Measurements from ENCODE around the gene PSMB7. TPM values are rescaled to one million over a fixed set of nuclear protein-coding genes. Genes with fewer than 3 reads are reported as not detected.

PSMB7 gene
- total RNA-seq, 1 experiment from 2014 or later = 264 TPM

- Mint-ChIP-seq H3K36me3 (ENCODE audit: insufficient read depth, unreplicated experiment) (peaks cover 37% of the 10 kb centered on the region), H3K27me3 (ENCODE audit: insufficient read depth, unreplicated experiment) (no peaks in the 10 kb centered on the region), H3K27ac (ENCODE audit: low read depth, unreplicated experiment) (no peak overlapping the region), H3K9me3 (ENCODE audit: unreplicated experiment) (no peaks in the 10 kb centered on the region), H3K4me1 (ENCODE audit: insufficient read depth, unreplicated experiment) (no peaks in the 10 kb centered on the region), H3K4me3 (ENCODE audit: unreplicated experiment) (no peak overlapping the region)
- POLR2A ChIA-PET = no interaction called here
- intact Hi-C loops (cut with micrococcal nuclease) = no loop called here
- no peak for DNase-seq (ENCODE audit: unreplicated experiment)
- CTCF ChIA-PET = no interaction called here
- TF ChIP-seq, protein P1, sequence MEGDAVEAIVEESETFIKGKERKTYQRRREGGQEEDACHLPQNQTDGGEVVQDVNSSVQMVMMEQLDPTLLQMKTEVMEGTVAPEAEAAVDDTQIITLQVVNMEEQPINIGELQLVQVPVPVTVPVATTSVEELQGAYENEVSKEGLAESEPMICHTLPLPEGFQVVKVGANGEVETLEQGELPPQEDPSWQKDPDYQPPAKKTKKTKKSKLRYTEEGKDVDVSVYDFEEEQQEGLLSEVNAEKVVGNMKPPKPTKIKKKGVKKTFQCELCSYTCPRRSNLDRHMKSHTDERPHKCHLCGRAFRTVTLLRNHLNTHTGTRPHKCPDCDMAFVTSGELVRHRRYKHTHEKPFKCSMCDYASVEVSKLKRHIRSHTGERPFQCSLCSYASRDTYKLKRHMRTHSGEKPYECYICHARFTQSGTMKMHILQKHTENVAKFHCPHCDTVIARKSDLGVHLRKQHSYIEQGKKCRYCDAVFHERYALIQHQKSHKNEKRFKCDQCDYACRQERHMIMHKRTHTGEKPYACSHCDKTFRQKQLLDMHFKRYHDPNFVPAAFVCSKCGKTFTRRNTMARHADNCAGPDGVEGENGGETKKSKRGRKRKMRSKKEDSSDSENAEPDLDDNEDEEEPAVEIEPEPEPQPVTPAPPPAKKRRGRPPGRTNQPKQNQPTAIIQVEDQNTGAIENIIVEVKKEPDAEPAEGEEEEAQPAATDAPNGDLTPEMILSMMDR (IDR thresholded peaks at IDR 0.05; ENCODE audit: unreplicated experiment) = no peak
- no TSS peak for BruUV-seq (replicated peaks)
Measured at GRCh38 chr9:124334568-124335319, 80.5 kb downstream of the PSMB7 start.

DNA sequence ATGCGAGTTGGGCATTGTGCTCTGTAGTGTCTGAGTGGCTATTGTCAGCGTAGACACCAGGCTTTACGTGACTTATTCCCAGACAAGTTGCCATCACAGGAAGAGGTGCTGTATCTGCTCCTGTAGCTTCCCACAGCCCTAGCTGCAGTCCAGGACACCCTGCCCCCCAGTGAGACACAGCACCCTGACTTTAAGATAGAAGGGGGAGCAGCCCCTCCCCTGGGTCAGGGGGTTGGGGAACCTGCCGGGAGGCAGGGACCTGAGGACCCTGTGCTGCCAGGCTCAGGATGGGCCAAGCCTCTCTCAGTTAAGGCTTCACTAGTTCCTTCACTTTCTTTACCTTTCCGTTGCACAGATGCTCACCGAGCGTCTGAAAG, 82.1 kb downstream of the PSMB7 start:
- no TSS peak for BruUV-seq (replicated peaks)
- CTCF ChIA-PET = no interaction called here
- no peaks in the 10 kb centered on the region for H3K9me3 Mint-ChIP-seq (ENCODE audit: unreplicated experiment)

DNA sequence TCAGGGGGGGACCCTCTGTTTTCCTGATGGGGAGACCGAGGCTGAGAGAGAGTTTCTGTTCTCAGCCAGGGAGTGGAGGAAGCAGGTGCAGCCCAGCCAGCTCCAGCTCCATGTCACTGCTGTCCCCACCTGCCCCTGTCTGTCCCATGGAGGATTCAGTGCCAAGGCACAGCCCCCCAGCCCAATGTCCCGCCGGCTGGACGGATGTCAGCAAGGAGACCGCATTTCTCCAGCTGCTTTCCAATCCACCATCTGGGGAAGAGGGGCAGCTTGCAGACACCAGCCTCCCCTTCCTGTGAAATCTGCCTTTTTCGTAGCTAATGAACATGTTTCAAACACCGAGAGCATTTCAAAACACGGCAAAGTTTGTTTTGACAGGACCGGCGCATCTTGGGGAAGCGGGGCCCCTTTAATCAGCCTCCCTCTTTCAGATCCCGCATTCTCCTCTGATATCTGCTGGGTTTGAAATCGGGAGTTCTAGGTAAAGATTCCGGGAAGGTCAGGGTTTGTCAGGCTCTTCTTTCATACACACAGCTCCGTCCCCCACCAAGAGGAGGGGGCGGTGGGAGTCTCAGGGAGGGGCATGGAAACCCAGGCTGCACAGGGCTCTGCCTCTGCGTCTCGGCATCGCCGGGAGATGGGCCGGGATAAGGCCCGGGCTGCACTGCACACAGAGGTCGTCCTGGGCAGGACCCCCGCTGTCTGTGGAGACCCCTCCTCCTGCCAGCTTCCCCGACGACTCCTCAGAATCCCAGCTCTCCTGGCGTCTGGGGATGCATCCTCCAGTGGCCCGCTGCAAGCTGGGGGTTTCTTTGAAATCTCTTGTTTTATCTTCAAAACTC, 82.7 kb downstream of the PSMB7 start:
- Mint-ChIP-seq H3K27me3 (ENCODE audit: insufficient read depth, unreplicated experiment) (no peaks in the 10 kb centered on the region), H3K9me3 (ENCODE audit: unreplicated experiment) (no peaks in the 10 kb centered on the region), H3K4me3 (ENCODE audit: unreplicated experiment) (no peak overlapping the region), H3K36me3 (ENCODE audit: insufficient read depth, unreplicated experiment) (peaks cover 37% of the 10 kb centered on the region), H3K27ac (ENCODE audit: low read depth, unreplicated experiment) (no peak overlapping the region), H3K4me1 (ENCODE audit: insufficient read depth, unreplicated experiment) (no peaks in the 10 kb centered on the region)
- ChIA-PET CTCF (interaction anchor here (0.6 kb wide), 2 partner anchors 10 to 805 kb away, joined by 4 read pairs; no protein-coding TSS in a partner anchor), POLR2A (interaction anchor here (0.8 kb wide), 1 partner anchor 9 kb away, joined by 3 read pairs; no protein-coding TSS in a partner anchor)
- TF ChIP-seq, protein P1 (IDR thresholded peaks at IDR 0.05; ENCODE audit: unreplicated experiment) = no peak
- intact Hi-C loops (cut with micrococcal nuclease) = no loop called here
- no TSS peak for BruUV-seq (replicated peaks)
- no peak for DNase-seq (ENCODE audit: unreplicated experiment)

More for the DNA sequence above, 82.1 kb downstream of the PSMB7 start:
- POLR2A ChIA-PET = interaction anchor here (0.8 kb wide), 1 partner anchor 8 kb away, joined by 3 read pairs; no protein-coding TSS in a partner anchor
- Mint-ChIP-seq H3K4me1 (ENCODE audit: insufficient read depth, unreplicated experiment) (no peaks in the 10 kb centered on the region), H3K27me3 (ENCODE audit: insufficient read depth, unreplicated experiment) (no peaks in the 10 kb centered on the region), H3K27ac (ENCODE audit: low read depth, unreplicated experiment) (no peak overlapping the region), H3K36me3 (ENCODE audit: insufficient read depth, unreplicated experiment) (peaks cover 43% of the 10 kb centered on the region), H3K4me3 (ENCODE audit: unreplicated experiment) (no peak overlapping the region)
- intact Hi-C loops (cut with micrococcal nuclease) = no loop called here
- TF ChIP-seq, protein P1 (IDR thresholded peaks at IDR 0.05; ENCODE audit: unreplicated experiment) = no peak
- DNase-seq (ENCODE audit: unreplicated experiment) = no peak

GRCh38 chr9:124331580-124331979, 83.7 kb downstream of the PSMB7 start:
- no TSS peak for BruUV-seq (replicated peaks)
- no peaks in the 10 kb centered on the region for H3K9me3 Mint-ChIP-seq (ENCODE audit: unreplicated experiment)
- ChIA-PET CTCF (interaction anchor here (0.6 to 1.1 kb wide), 2 partner anchors 204 to 804 kb away, joined by 3 to 4 read pairs; no protein-coding TSS in a partner anchor), POLR2A (no interaction called here)
- H3K27me3 Mint-ChIP-seq (ENCODE audit: insufficient read depth, unreplicated experiment) = no peaks in the 10 kb centered on the region
- no peak overlapping the region for H3K27ac Mint-ChIP-seq (ENCODE audit: low read depth, unreplicated experiment)
- peaks cover 35% of the 10 kb centered on the region for H3K36me3 Mint-ChIP-seq (ENCODE audit: insufficient read depth, unreplicated experiment)
- H3K4me1 Mint-ChIP-seq (ENCODE audit: insufficient read depth, unreplicated experiment) = no peaks in the 10 kb centered on the region
- TF ChIP-seq, protein P1 (IDR thresholded peaks at IDR 0.05; ENCODE audit: unreplicated experiment) = no peak
- intact Hi-C loops (cut with micrococcal nuclease) = no loop called here
- no peak overlapping the region for H3K4me3 Mint-ChIP-seq (ENCODE audit: unreplicated experiment)
- no peak for DNase-seq (ENCODE audit: unreplicated experiment)

Measured in MCF 10A (cell line).